GM21447 (cell line): ENCODE results near the gene OR5A1.
"Not testable (repeated sequence)": the region's sequence is repeated elsewhere in the genome, so short reads cannot be mapped to it uniquely, and the experiment has no call there.

Source experiments
- ATAC-seq: cut with Tn5 transposase; IDR thresholded peaks from one replicate; pipeline ENCODE4 v1.9.1; 2021; ENCODE audit not compliant: unreplicated experiment

The OR5A1 gene

DNA sequence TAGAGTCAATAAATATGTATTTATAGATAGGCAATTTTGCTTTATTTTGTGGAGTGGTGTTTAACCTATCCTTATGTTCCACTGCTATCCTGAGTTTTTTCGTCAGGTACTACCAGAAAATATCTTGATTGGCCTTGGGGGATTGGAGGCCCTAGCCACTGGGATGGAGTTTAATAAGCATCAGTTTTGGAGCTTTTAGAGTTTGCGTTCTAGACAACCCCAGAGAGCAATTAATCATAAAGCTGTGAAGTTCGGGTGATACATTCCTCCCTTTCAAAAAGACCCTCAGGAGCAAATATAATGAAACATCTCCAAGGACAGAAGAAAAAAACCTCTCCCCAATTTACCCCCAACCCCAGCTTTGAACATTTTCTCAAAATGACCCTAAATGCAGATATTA is at the start of gene OR5A1:
OR5A1 (plus strand) TSS at position 301 of the 400 bp plus-strand sequence. CDS start 6,700 bp downstream, outside the sequence.
- ATAC-seq, result no peak

GRCh38 chr11:59394186-59394585 is 42.1 kb upstream of the OR5A1 start:
- ATAC-seq, result no peak

DNA sequence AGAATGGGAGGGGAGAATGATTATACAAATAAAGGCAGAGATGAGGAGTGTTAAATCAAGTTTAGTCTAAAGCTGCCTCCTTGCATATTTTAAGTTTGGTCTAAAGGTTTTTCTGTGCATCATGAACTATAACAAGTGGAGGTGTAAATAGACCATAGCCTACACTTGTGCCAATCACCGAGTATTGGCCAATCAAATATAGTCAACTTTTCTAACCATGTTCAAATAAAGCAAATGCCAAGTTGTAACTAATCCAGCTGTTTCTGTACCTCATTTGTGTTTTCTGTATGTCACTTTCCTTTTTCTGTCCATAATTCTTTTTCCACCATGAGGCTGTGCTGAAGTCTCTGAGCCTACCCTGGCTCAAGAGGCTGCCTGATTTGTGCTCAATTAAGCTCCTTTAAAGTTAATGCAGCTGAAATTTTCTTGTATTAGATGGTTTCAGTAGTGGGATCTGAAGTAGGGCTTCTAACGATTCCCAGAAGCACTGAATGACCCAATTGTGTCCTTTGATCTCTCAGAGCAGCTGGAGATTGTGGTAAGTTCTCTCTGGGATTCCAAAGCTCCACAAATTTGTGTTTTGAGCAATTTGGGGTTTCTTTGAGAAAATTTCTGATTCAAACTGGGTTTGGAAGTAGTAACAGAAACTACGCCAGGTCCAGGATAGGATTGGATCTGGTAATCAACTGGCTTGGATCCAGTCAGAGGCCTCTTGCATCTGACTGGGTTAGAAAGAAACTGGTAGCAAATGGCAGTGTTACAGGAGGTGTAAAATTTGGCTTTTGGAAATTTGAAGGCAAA is 35.6 kb upstream of the OR5A1 start:
- ATAC-seq, result no peak

DNA sequence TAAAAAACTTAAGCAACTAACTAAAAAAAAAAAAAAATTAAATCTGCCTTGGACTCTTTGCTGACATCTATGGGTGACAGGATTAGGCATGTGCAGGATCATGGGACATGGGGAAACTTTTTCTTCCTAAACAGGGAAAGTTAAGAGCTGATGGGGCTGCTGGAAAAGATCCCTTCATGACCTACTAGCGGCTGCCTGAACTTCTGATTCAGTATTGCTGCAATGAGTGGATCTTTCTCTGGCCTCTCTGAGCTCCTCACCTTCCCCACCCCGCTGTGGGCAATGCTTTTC is 35.1 kb upstream of the OR5A1 start:
- no peak for ATAC-seq

DNA sequence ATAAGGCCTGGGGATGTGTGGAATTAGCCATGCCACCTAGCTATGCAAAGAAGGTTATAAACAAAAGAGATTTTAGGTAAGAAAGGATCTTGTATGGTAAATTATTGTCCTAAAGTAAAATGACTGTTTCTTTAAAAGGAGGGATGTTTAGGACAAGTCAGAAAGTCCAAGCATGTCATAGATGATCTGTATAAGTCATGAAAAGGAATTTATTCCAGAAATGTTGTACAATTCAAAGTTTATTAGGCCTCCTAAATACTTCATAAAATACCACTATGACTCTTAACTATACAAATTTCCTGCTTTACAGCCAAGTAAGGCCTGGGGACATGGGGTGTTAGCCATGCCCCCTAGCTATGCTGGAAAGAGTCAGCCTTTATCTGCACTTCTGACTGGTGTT is 32.7 kb upstream of the OR5A1 start:
- no peak for ATAC-seq

- no peak for ATAC-seq
Measured at GRCh38 chr11:59413646-59414045, 22.6 kb upstream of the OR5A1 start.

DNA sequence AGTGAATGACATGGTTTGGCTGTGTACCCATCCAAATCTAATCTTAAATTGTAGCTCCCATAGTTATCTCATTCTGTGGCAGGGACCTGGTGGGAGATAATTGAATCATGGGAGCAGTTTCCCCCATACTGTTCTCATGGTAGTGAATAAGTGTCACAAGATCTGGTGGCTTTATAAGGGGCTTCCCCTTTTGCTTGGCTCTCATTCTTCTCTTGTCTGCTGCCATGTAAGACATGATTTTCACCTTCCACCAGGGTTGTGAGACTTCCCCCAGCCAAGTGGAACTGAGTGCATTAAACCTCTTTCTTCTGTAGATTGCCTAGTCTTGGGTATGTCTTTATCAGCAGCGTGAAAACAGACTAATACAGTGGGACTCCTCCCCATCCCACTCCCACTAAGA is 21.2 kb upstream of the OR5A1 start:
- no peak for ATAC-seq

- ATAC-seq, result no peak
Measured at GRCh38 chr11:59416613-59417012, 19.7 kb upstream of the OR5A1 start.

DNA sequence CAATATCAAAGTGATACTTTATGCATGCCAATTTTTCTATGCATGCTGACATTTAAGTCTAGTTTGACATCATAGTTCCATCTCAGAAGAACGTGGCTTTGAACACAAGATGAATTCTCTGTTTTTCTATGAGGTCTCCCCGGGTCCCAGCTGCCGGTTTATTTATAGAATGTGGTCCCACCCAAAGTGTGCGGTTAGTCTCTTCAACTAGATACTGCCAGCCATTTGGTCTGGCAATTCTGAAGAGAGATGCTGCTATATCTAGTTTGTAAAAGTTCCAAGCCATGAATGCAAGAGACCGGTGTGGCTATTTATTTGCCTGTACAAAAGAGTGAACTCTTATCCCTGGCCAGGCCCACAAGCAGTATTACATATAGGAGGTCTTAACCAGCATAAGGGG is 19.2 kb upstream of the OR5A1 start:
- ATAC-seq, result no peak

DNA sequence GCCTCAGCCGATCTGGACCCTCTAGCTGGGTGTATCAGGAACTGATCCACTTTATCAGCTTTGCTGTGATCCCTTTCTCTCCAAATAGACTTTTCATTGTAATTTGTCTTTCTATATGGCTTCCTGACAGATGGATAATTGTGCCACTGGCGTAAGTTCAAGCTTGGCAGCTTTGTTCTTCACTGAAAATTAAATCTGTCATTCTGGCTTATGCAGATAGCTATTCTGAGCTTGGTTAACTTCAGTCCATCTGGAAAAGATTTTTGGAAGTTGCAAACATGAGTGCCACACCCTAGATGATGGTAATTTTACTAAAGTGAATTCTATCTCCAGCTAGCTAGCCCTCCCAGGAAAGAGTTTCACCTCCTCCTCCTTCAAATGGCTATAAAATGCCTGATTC is 18.1 kb upstream of the OR5A1 start:
- ATAC-seq, result no peak

DNA sequence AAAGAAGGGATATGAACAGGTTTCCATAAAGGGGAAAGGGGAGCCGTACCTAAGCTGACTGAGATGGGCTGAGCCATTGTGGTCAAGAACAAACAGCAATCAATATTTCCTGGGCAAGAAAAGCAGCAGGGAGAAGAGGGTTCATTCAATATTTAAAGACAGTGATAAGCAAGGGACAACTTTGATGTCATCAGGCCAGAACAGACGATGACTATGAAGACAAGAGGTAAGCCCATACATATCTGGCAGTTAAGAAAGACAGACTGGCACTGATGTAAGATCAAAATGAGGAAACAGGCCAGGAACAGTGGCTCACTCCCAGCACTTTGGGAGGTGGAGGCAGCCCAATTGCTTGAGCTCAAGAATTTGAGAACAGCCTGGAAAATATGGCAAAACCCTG is 12.4 kb upstream of the OR5A1 start:
- ATAC-seq, result no peak

- ATAC-seq, result no peak
Measured at GRCh38 chr11:59425131-59425530, 11.1 kb upstream of the OR5A1 start.

- no peak for ATAC-seq
Measured at GRCh38 chr11:59426361-59427067, 9.8 kb upstream of the OR5A1 start, which contains the start of gene OR5A2. Gene OR5A2 (minus strand): TSS chr11:59426413. CDS start chr11:59422953, 3,460 bp downstream.

- no peak for ATAC-seq
Measured at GRCh38 chr11:59427068-59427382, 9.2 kb upstream of the OR5A1 start.

DNA sequence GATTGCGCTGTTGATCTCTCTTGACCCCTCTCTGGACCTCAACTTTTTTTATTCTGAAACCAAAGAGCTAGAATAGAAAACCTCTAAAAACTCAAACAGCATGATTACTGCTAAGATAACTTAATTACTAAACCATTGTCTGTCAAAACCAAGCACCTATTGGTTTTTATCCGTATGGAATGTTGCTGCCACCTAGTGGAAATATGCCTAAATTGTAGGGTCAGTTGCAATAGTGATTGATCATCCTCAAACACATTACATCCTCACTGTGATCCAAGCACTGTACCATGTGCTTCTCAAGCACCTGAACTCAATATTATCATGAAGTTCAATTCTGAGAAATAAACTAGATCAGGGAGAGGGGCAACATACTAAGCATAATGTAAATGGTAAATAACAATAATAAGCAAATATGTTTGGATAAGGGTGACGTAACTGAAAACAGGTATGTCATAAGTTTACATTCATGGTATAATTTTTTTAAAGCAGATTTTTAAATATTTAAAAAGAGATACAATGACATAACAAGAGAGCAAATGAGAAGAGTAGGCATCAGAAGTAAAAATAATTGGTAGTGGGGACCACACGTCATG is 6.2 kb upstream of the OR5A1 start:
- no peak for ATAC-seq

DNA sequence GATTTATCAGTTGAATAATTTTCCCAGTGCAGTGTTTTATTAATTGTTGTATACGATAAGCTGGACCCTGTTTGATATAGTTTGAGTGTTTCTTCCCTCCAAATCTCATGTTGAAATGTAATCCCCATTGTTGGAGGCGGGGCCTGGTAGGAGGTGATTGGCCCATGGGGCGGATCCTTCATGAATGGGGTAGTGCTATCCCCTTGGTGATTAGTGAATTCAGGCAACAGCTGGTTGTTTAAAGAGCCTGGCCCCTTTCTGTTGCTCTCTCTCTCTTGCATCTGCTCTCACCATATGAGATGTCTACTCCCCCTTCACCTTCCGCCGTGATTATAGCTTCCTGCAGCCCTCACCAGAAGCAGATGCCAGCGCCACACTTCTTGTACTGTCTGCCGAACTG is 1.5 kb downstream of the OR5A1 start:
- no peak for ATAC-seq

DNA sequence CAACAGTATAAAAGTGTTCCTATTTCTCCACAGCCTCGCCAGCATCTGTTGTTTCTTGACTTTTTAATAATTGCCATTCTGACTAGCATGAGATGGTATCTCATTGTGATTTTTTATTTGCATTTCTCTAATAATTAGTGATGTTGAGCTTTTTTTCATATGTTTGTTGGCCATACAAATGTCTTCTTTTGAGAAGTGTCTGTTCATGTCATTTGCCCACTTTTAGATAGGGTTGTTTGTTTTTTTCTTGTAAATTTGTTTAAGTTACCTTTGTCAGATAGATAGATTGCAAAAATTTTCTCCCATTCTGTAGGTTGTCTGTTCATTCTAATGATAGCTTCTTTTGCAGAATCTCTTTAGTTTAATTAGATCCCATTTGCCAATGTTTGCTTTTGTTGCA is 9.4 kb downstream of the OR5A1 start:
- ATAC-seq, result not testable (repeated sequence)

- ATAC-seq, result no peak
Measured at GRCh38 chr11:59448484-59448883, 12.2 kb downstream of the OR5A1 start.

- no peak for ATAC-seq
Measured at GRCh38 chr11:59456661-59457060, 20.4 kb downstream of the OR5A1 start, which contains the start of gene OR4D6. Gene OR4D6 (plus strand): TSS chr11:59456961. CDS start chr11:59456961, 0 bp downstream.

DNA sequence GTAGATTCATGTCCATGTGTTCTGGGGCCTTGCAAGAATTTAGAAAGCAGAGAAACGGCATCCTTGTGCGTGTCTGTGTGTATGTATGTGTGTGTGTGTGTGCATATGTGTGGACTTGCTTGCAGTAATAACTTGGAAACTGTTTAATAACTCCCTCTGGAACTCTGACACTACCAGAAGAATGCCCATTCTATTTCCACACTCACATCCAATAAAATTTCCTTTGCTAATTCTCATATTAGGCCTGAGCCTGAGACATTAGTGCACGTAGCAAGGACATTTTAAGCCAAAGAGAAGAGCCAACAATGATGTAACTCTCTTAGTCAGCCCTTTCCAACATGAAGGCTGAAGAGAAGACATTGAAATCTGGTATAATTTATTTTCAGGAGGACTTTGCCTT is 23.6 kb downstream of the OR5A1 start:
- no peak for ATAC-seq

DNA sequence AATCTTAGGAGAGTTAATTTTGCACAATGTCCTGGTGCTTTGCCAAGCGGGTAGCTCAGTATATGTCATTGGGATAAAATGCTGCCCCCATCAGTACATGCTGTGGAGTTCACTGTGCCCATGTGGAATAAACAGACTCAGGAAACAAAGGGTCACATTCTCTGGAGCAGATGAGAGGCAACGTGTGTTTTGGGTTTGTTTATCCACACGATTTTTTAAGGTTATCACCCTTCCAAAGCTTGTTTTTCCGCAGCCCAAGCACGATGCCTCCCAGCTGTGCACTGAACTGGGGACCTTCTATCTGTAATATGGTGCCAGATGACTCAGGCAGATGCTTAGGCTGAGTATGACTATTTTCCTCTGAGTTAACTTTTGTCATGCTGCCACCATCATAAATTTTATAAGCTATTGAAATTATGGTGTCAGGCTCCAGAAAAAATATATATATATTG is 26.9 kb downstream of the OR5A1 start:
- no peak for ATAC-seq

DNA sequence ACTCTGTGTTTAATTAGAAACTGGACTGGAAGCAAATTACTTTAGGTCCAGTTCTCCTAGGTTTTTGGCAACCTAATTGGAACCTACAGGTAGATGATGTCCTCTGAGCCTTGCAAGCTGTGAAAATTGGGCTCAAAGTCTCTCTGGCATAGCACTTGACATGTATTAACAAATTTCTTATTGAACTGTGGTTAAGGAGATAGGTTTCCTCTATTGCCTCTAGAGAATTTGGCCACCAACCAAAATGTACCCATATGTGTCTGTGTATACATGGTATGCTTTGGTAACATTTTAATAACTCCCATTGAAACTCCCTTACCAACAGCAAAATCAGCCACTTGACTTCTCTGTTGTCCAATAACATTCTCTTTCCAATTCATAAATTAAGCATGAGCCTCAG is 36.7 kb downstream of the OR5A1 start, which contains the start of gene OR4D10:
OR4D10 (plus strand) TSS at position 301 of the 400 bp plus-strand sequence. CDS start 4,115 bp downstream, outside the sequence.
- no peak for ATAC-seq
